OCI-LY3 (cell line): ENCODE measurements around the gene ARID5B.

Experiments
- CTCF ChIP-seq: fragments of 200-600, 300-600 bp; sonication (generic); IDR thresholded peaks from 2 replicates; pipeline ENCODE4 v1.5.1; 2014; ENCODE audit warnings: antibody characterized with exemption, low read length, low read depth
- EZH2phosphoT487 ChIP-seq: fragments of 200-600 bp; shearing (Covaris generic); IDR thresholded peaks from 2 replicates; pipeline ENCODE4 v1.6.1; 2018; ENCODE audit warnings: antibody characterized with exemption, mixed run types, low read depth

GRCh38 chr10:61910894-61911293 lies 9.4 kb downstream of the ARID5B start:
- TF ChIP-seq CTCF (no peak), EZH2phosphoT487 (no peak)
